Putamen (tissue), 1 donor: Measurements from ENCODE around the gene MAP4K1.

Source experiments
- DNase-seq: peaks from one replicate; pipeline ENCODE4 v3.0.0-alpha.2; 2016; ENCODE audit warnings: low spot score

MAP4K1 gene

GRCh38 chr19:38617764-38618589, at the start of gene MAP4K1:
MAP4K1 (minus strand) TSS chr19:38617953; CDS start chr19:38617895, 58 bp downstream.
- peak; percentile 25 for DNase-seq

- no peak for DNase-seq
Observed at GRCh38 chr19:38666663-38667511, 49.1 kb upstream of the MAP4K1 start.

- no peak for DNase-seq
Observed at GRCh38 chr19:38665950-38666662, 48.4 kb upstream of the MAP4K1 start.

- DNase-seq = no peak
Observed at GRCh38 chr19:38665219-38665931, 47.6 kb upstream of the MAP4K1 start.

- no peak for DNase-seq
Observed at GRCh38 chr19:38664503-38665211, 46.9 kb upstream of the MAP4K1 start.

- DNase-seq = no peak
Observed at GRCh38 chr19:38663957-38664502, 46.3 kb upstream of the MAP4K1 start.

GRCh38 chr19:38663156-38663651, 45.5 kb upstream of the MAP4K1 start:
- no peak for DNase-seq

- DNase-seq = peak; percentile 73
Observed at GRCh38 chr19:38662537-38663155, 44.9 kb upstream of the MAP4K1 start.

GRCh38 chr19:38661996-38662395, 44.2 kb upstream of the MAP4K1 start:
- no peak for DNase-seq

GRCh38 chr19:38661136-38661535, 43.4 kb upstream of the MAP4K1 start:
- no peak for DNase-seq

GRCh38 chr19:38660724-38661123, 43.0 kb upstream of the MAP4K1 start:
- no peak for DNase-seq

GRCh38 chr19:38658462-38659306, 40.9 kb upstream of the MAP4K1 start:
- no peak for DNase-seq

- DNase-seq = no peak
Observed at GRCh38 chr19:38657633-38658222, 40.0 kb upstream of the MAP4K1 start.

GRCh38 chr19:38656171-38656981, 38.6 kb upstream of the MAP4K1 start:
- DNase-seq = peak; percentile 85

- DNase-seq = no peak
Observed at GRCh38 chr19:38655148-38655824, 37.5 kb upstream of the MAP4K1 start.

GRCh38 chr19:38654628-38655055, 36.9 kb upstream of the MAP4K1 start:
- DNase-seq = no peak

- no peak for DNase-seq
Observed at GRCh38 chr19:38653028-38653571, 35.3 kb upstream of the MAP4K1 start.
